HG02970 (cell line): ENCODE measurements around the gene CFAP410.
"Not testable (repeated sequence)": the region's sequence is repeated elsewhere in the genome, so short reads cannot be mapped to it uniquely, and the experiment has no call there.

Experiments
- ATAC-seq: cut with Tn5 transposase; IDR thresholded peaks from one replicate; pipeline ENCODE4 v1.9.1; 2021; ENCODE audit warnings: mild to moderate bottlenecking, moderate library complexity, moderate number of reproducible peaks; ENCODE audit not compliant: unreplicated experiment, low FRiP score

CFAP410 gene

GRCh38 chr21:44370027-44370735, 31.0 kb upstream of the CFAP410 start:
- no peak for ATAC-seq

GRCh38 chr21:44368711-44369446, 29.7 kb upstream of the CFAP410 start:
- no peak for ATAC-seq

- ATAC-seq, result no peak
These were observed 27.5 kb upstream of the CFAP410 start for GRCh38 chr21:44366586-44367211.

GRCh38 chr21:44365967-44366585, 26.9 kb upstream of the CFAP410 start:
- no peak for ATAC-seq

GRCh38 chr21:44365251-44365966, 26.2 kb upstream of the CFAP410 start:
- no peak for ATAC-seq

- ATAC-seq, result no peak
These were observed 25.2 kb upstream of the CFAP410 start for GRCh38 chr21:44364151-44365053.

- ATAC-seq, result no peak
These were observed 24.1 kb upstream of the CFAP410 start for GRCh38 chr21:44363278-44363677.

- ATAC-seq, result not testable (repeated sequence)
These were observed 22.7 kb upstream of the CFAP410 start for GRCh38 chr21:44361903-44362302.

- no peak for ATAC-seq
These were observed 21.0 kb upstream of the CFAP410 start for GRCh38 chr21:44360159-44360558.

GRCh38 chr21:44359396-44359795, 20.2 kb upstream of the CFAP410 start:
- ATAC-seq, result no peak

- no peak for ATAC-seq
These were observed 18.1 kb upstream of the CFAP410 start for GRCh38 chr21:44357064-44357837.

GRCh38 chr21:44356636-44357035, 17.4 kb upstream of the CFAP410 start:
- ATAC-seq, result no peak

GRCh38 chr21:44356160-44356559, 17.0 kb upstream of the CFAP410 start:
- no peak for ATAC-seq

GRCh38 chr21:44354775-44355771, 15.9 kb upstream of the CFAP410 start:
- no peak for ATAC-seq

GRCh38 chr21:44354001-44354405, 14.8 kb upstream of the CFAP410 start:
- ATAC-seq, result no peak

- ATAC-seq, result no peak
These were observed 14.2 kb upstream of the CFAP410 start, which contains the start of gene TRPM2 for GRCh38 chr21:44353191-44353970. TRPM2 (plus strand) TSS chr21:44353621; CDS start chr21:44353701, 80 bp downstream.
